WTC11 (cell line): Measurements from ENCODE around the gene KCNMA1. TPM values are rescaled to one million over a fixed set of nuclear protein-coding genes. Genes with fewer than 3 reads are reported as not detected.

Experiments used
- ATAC-seq: fragments of 200-7000 bp; cut with Tn5 transposase; 2 replicates; pipeline ENCODE4 v1.10.0; 2021; ENCODE audit warnings: mild to moderate bottlenecking, moderate library complexity
- CTCF ChIA-PET: fragments of 300-600 bp; sonication (Branson Sonifier 250); formaldehyde crosslinking; loops from one replicate; lab custom pipeline; 2021; ENCODE audit warnings: antibody characterized with exemption; lab: Charles Lee
- POLR2A ChIA-PET: fragments of 350-600 bp; sonication (Branson Sonifier 250); formaldehyde crosslinking; loops from one replicate; lab custom pipeline; 2021; ENCODE audit warnings: antibody characterized with exemption; lab: Charles Lee
- DNase-seq: peaks from one replicate; pipeline ENCODE4 v3.0.0; 2021; ENCODE audit warnings: low spot score
- H3K27ac Mint-ChIP-seq: 2 replicates; pipeline ENCODE4 v1.8.0; 2021; ENCODE audit warnings: mixed read lengths
- H3K27me3 Mint-ChIP-seq: 2 replicates; pipeline ENCODE4 v1.8.0; 2021; ENCODE audit warnings: low read depth, mild to moderate bottlenecking, moderate library complexity, mixed read lengths
- H3K36me3 Mint-ChIP-seq: 2 replicates; pipeline ENCODE4 v1.8.0; 2021; ENCODE audit warnings: mixed read lengths
- H3K4me1 Mint-ChIP-seq: 2 replicates; pipeline ENCODE4 v1.8.0; 2022; ENCODE audit warnings: mixed read lengths
- H3K4me3 Mint-ChIP-seq: 2 replicates; pipeline ENCODE4 v1.8.0; 2021; ENCODE audit warnings: mild to moderate bottlenecking, moderate library complexity, mixed read lengths
- H3K9me3 Mint-ChIP-seq: 2 replicates; pipeline ENCODE4 v1.8.0; 2021; ENCODE audit warnings: mixed read lengths
- ARID4B ChIP-seq: sonication (generic); formaldehyde crosslinking; IDR thresholded peaks from 2 replicates; pipeline ENCODE4 v1.8.0; 2023; ENCODE audit warnings: missing genetic modification reagents, mild to moderate bottlenecking, borderline replicate concordance
- ATF2 ChIP-seq: sonication (generic); formaldehyde crosslinking; IDR thresholded peaks from 2 replicates; pipeline ENCODE4 v1.8.1; 2022; ENCODE audit warnings: low read depth, missing genetic modification reagents, borderline replicate concordance
- CBFB ChIP-seq: sonication (generic); formaldehyde crosslinking; IDR thresholded peaks from 2 replicates; pipeline ENCODE4 v1.8.1; 2022; ENCODE audit warnings: mild to moderate bottlenecking, low read depth, missing genetic modification reagents
- CDX4 ChIP-seq: fragments of 250-450 bp; sonication (Bioruptor Pico); IDR thresholded peaks from 2 replicates; pipeline ENCODE4 v1.9.0; 2021; ENCODE audit warnings: moderate library complexity, mild to moderate bottlenecking, inconsistent platforms, borderline replicate concordance
- CREM ChIP-seq: sonication (generic); formaldehyde crosslinking; IDR thresholded peaks from 2 replicates; pipeline ENCODE4 v1.8.1; 2022; ENCODE audit warnings: mild to moderate bottlenecking, missing genetic modification reagents, moderate library complexity
- ETV6 ChIP-seq: sonication (generic); formaldehyde crosslinking; IDR thresholded peaks from 2 replicates; pipeline ENCODE4 v1.8.1; 2022; ENCODE audit warnings: mild to moderate bottlenecking, missing genetic modification reagents
- FOXK1 ChIP-seq: sonication (generic); formaldehyde crosslinking; IDR thresholded peaks from 2 replicates; pipeline ENCODE4 v1.8.0; 2022; ENCODE audit warnings: mild to moderate bottlenecking, moderate library complexity, missing genetic modification reagents
- FOXP1 ChIP-seq: sonication (generic); formaldehyde crosslinking; IDR thresholded peaks from 2 replicates; pipeline ENCODE4 v1.8.0; 2022; ENCODE audit warnings: missing genetic modification reagents, mild to moderate bottlenecking, moderate library complexity, borderline replicate concordance
- IRF2 ChIP-seq: sonication (generic); formaldehyde crosslinking; IDR thresholded peaks from 2 replicates; pipeline ENCODE4 v1.8.0; 2022; ENCODE audit warnings: low read depth, missing genetic modification reagents, borderline replicate concordance
- MXD4 ChIP-seq: fragments of 250-450 bp; sonication (Bioruptor Pico); IDR thresholded peaks from 2 replicates; pipeline ENCODE4 v1.8.0; 2021; ENCODE audit warnings: mild to moderate bottlenecking, moderate library complexity, borderline replicate concordance
- NR1H2 ChIP-seq: sonication (generic); formaldehyde crosslinking; IDR thresholded peaks from 2 replicates; pipeline ENCODE4 v1.9.0; 2021; ENCODE audit warnings: mild to moderate bottlenecking, moderate library complexity, missing genetic modification reagents
- NR2C2 ChIP-seq: sonication (generic); formaldehyde crosslinking; IDR thresholded peaks from 2 replicates; pipeline ENCODE4 v1.8.0; 2022; ENCODE audit warnings: mild to moderate bottlenecking, missing genetic modification reagents
- SMAD4 ChIP-seq: sonication (generic); formaldehyde crosslinking; IDR thresholded peaks from 2 replicates; pipeline ENCODE4 v1.8.0; 2022; ENCODE audit warnings: mild to moderate bottlenecking, missing genetic modification reagents
- STAT6 ChIP-seq: sonication (generic); formaldehyde crosslinking; conservative IDR thresholded peaks from 2 replicates; pipeline ENCODE4 v1.8.1; 2023; ENCODE audit warnings: mild to moderate bottlenecking, low read depth, missing genetic modification reagents, moderate library complexity
- TEAD1 ChIP-seq: sonication (generic); formaldehyde crosslinking; IDR thresholded peaks from 2 replicates; pipeline ENCODE4 v1.8.0; 2022; ENCODE audit warnings: mild to moderate bottlenecking, missing genetic modification reagents
- TP53 ChIP-seq: sonication (generic); formaldehyde crosslinking; IDR thresholded peaks from 2 replicates; pipeline ENCODE4 v1.8.1; 2023; ENCODE audit warnings: mild to moderate bottlenecking, missing genetic modification reagents
- ZBTB43 ChIP-seq: sonication (generic); formaldehyde crosslinking; IDR thresholded peaks from 2 replicates; pipeline ENCODE4 v1.8.1; 2023; ENCODE audit warnings: mild to moderate bottlenecking, missing genetic modification reagents
- ZNF121 ChIP-seq: sonication (generic); formaldehyde crosslinking; IDR thresholded peaks from 2 replicates; pipeline ENCODE4 v1.8.0; 2023; ENCODE audit warnings: missing genetic modification reagents
- ZNF281 ChIP-seq: sonication (generic); formaldehyde crosslinking; IDR thresholded peaks from 2 replicates; pipeline ENCODE4 v1.8.0; 2023; ENCODE audit warnings: mild to moderate bottlenecking, missing genetic modification reagents
- ZNF396 ChIP-seq: fragments of 250-450 bp; sonication (Bioruptor Pico); IDR thresholded peaks from 2 replicates; pipeline ENCODE4 v1.8.0; 2021; ENCODE audit warnings: mild to moderate bottlenecking, moderate library complexity, borderline replicate concordance
- ZNF416 ChIP-seq: fragments of 250-450 bp; sonication (Bioruptor Pico); IDR thresholded peaks from 2 replicates; pipeline ENCODE4 v1.9.0; 2021; ENCODE audit warnings: mild to moderate bottlenecking, inconsistent platforms
- total RNA-seq: library from RNA; stranded (reverse); gene quantifications from 3 replicates; pipeline ENCODE4 v1.2.3, GENCODE V29; 2021

The KCNMA1 gene
- total RNA-seq, 1 experiment from 2014 or later = 7.3 TPM

- no peak for TF ChIP-seq ZNF281 (CRISPR knock-in tag)
- TF ChIP-seq NR1H2 (CRISPR knock-in tag) = no peak
- no peak for TF ChIP-seq ATF2 (CRISPR knock-in tag)
- no peak for TF ChIP-seq TEAD1 (CRISPR knock-in tag)
These were observed 502.1 kb downstream of the KCNMA1 start (continued) for GRCh38 chr10:77135555-77135954.

GRCh38 chr10:77131214-77131613, 506.4 kb downstream of the KCNMA1 start:
- Mint-ChIP-seq H3K27ac (no peak overlapping the region), H3K9me3 (no peaks in the 10 kb centered on the region), H3K27me3 (no peaks in the 10 kb centered on the region), H3K4me1 (peaks cover 2% of the 10 kb centered on the region; the same call in 1 of the 2 replicates)
- DNase-seq (no peak), ATAC-seq (no peak)
- TF ChIP-seq CDX4 (CRISPR knock-in tag) (no peak), SMAD4 (CRISPR knock-in tag) (no peak), FOXP1 (no peak), STAT6 (no peak), ARID4B (CRISPR knock-in tag) (no peak), ZNF416 (CRISPR knock-in tag) (no peak), TP53 (no peak)
- TF ChIP-seq, all 79 proteins: peak for 0
- CTCF ChIA-PET = no interaction called here
- no peaks in the 10 kb centered on the region for H3K36me3 Mint-ChIP-seq
- POLR2A ChIA-PET = no interaction called here
- H3K4me3 Mint-ChIP-seq = no peak overlapping the region

GRCh38 chr10:77127243-77127642, 510.4 kb downstream of the KCNMA1 start:
- H3K4me3 Mint-ChIP-seq = no peak overlapping the region
- no peak overlapping the region for H3K27ac Mint-ChIP-seq
- no peaks in the 10 kb centered on the region; the same call in none of the 2 replicates for H3K27me3 Mint-ChIP-seq
- H3K36me3 Mint-ChIP-seq = no peaks in the 10 kb centered on the region
- ATAC-seq (no peak), DNase-seq (no peak)
- ChIA-PET POLR2A (no interaction called here), CTCF (no interaction called here)
- H3K4me1 Mint-ChIP-seq = peaks cover 2% of the 10 kb centered on the region; the same call in 1 of the 2 replicates
- H3K9me3 Mint-ChIP-seq = no peaks in the 10 kb centered on the region
- TF ChIP-seq IRF2 (no peak), CBFB (CRISPR knock-in tag) (no peak), ZNF396 (CRISPR knock-in tag) (no peak), ZNF121 (no peak), FOXK1 (no peak), ZBTB43 (CRISPR knock-in tag) (no peak), NR2C2 (no peak), CREM (no peak), ETV6 (no peak), TEAD1 (CRISPR knock-in tag) (no peak), MXD4 (CRISPR knock-in tag) (no peak)
